ENCODE results near the gene HDAC5.
A peak's percentile ranks its signal among the peaks of the same experiment; 100 is the strongest.
"Not testable (repeated sequence)": the region's sequence is repeated elsewhere in the genome, so short reads cannot be mapped to it uniquely, and the experiment has no call there.

HDAC5 gene

DNA sequence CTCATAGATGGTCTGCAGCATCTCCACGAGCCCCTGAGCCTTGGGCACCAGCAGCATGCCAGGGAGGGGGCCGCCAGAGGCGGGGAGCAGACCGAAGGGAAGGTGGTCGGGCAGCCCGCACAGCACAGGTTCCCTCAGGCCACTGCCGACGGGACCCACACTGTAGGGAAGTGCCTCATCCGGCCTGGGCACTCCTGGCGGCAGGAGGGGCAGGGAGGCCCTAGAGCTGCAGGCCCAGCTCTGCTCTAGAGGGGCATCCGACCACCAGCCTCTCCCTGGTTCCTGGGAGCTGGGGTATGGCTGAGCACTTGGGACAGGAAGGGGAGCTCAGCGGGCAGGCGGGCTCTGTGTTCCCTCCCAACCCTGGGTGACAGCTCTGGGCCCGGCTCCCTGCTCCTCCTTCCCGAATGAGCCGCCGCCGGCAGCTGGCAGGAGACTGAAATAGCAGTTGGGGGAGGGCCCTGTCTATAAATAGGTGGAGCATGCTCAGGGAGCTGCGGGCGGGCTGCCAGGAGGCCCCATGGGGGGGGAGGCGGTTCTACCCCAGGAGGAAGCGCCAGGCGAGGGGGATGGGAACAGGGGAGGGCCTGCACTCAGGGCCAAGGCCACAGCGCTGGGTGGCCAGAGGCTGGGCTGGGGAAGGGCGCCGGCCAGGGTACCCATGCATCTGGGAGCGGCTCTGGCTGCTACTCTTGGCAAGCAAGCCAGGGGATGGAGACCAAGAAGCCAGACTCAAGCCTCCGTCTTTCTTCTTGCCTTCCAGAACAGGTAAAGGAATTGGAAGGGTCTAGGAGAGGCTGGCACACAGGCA, 12.4 kb downstream of the HDAC5 start:
- peak; percentile 45 for DNase-seq (ENCODE audit: low spot score)

DNA sequence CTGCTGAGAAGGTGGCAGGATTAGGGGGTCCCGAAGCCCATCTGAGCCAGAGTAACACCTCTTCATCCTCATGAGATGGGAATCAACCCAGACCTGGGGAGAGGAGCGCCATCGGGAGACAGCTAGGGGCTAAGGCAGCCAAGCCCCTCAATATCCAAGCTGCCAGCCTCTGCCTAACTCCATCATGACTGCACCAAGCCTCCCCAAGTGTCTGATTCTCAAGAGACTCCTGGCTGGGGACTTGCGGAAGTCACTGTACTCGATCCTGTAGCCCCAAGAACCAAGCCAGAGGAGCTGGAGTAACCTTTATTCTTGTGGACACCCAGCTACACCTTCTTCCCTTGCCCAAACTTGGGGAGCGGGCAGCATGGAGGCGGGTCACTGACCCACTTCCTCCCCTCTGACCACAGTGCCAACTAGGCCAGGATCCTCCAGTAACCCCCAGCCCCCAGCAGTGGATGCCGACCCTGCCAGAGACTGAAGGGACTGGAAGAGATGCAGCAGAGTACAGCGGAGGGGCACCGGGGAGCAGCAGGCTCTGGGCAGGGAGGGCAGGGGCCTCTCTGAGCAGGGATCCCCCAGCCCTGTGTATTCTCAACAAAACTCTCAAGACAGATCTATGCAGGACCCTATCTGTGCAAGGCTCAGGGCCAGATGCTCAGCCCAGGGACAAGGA, 13.3 kb downstream of the HDAC5 start:
- DNase-seq (ENCODE audit: low spot score): no peak

DNA sequence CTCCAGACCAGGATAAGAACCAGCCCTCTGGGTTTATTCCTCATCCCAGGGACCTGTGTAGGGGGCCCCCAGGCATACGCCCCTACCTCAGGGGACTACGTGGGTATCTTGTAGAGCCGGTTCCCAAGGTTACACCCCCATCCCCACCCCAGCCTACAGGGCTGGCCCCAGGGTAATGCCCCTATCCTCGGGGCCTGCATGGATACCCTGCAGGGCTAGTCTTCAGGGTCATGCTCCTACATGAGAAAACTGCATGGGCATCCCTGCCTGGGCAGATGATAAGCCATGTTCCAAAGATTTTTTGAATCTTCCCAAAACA, 14.2 kb downstream of the HDAC5 start:
- DNase-seq (ENCODE audit: low spot score): no peak

- DNase-seq (ENCODE audit: low spot score): no peak
Observed at GRCh38 chr17:44108440-44109311, 14.8 kb downstream of the HDAC5 start.

DNA sequence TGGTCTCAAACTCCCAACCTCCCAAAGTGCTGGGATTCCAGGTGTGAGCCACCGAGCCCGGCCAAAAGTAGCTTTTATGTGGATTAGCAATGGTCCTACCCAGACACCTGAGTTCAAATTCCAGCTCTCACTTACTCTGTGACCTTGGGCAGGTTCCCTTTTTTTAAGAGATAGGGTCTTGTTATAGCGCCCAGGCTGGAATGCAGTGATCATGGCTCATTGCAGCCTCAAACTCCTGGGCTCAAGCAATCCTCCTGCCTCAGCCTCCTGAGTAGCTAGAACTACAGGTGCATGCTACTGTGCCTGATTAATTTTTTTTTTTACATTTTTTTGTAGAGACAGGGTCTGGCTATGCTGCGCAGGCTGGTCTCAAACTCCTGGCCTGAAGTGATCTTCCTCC, 16.6 kb downstream of the HDAC5 start:
- no peak for DNase-seq (ENCODE audit: low spot score)

DNA sequence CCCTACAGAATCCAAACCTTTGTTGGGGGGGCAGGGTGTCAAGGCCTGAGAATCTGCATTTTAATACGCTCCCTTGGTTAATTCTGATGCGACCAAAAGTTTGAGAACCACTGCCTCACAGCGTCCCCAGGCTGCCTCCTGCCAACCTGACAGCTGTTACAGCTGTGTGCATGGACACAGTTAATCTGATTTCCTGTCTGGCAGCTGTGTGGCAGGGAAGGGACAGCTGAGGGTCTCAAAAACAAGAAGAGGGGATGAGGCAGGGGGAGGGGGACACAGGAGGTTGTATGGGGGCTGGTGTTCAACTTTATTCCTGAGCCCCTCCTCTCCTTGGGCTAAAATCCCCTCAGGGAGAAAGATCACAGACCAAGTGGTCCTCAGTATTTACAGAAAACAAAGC, 17.5 kb downstream of the HDAC5 start:
- no peak for DNase-seq (ENCODE audit: low spot score)

GRCh38 chr17:44105483-44105882, 18.0 kb downstream of the HDAC5 start:
- DNase-seq (ENCODE audit: low spot score): no peak

- DNase-seq (ENCODE audit: low spot score): no peak
Observed at GRCh38 chr17:44102849-44103622, 20.4 kb downstream of the HDAC5 start.

- DNase-seq (ENCODE audit: low spot score): not testable (repeated sequence)
Observed at GRCh38 chr17:44101858-44102257, 21.6 kb downstream of the HDAC5 start.

- no peak for DNase-seq (ENCODE audit: low spot score)
Observed at GRCh38 chr17:44097110-44097958, 26.1 kb downstream of the HDAC5 start.

GRCh38 chr17:44095647-44096496, 27.6 kb downstream of the HDAC5 start:
- DNase-seq (ENCODE audit: low spot score): no peak

DNA sequence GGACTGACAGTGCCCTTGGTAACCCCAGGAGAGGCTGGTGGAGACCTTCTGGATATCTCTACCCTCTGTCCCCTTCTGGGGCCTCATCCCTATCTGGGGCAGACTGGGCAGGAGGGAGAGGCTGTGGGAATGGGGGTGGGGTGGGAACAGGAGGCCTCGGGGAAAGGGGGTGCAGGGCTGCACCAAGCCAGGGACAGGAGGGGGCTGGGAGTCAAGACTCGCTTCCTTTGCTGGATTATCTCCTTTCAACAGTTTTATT, 28.1 kb downstream of the HDAC5 start:
- DNase-seq (ENCODE audit: low spot score): no peak

- no peak for DNase-seq (ENCODE audit: low spot score)
Observed at GRCh38 chr17:44094701-44095387, 28.6 kb downstream of the HDAC5 start.

DNA sequence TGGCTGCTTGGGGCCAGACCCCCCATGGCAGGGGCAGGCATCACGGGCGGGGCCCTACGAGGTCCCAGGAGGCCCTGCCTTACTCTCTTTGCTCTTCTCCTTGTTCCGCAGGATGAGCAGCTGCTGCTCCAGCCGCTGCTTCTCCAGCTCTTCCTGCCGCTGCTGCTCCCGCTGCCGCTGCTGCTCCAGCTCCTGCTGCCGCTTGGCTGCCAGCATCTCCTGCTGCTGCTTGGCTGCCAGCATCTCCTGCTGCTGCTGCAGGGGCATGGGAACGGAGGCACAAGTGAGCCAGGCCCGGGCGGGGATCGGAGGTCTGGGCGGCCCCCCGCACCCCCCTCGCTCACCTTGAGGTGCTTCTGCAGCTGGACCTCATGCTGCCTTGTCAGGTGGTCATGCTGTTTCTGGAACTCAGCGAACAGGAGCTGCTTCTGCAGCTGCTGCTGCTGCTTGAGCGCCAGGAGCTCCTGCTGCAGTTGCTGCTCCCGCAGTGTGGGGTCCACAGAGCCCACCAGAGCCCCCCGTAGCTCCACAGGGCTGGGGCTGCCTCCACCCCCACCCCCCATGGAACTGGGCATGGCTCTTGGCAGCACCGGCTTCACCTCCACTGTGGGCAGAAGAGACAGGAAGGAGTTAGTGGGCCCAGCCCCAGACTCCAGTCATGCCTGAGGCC, 30.1 kb downstream of the HDAC5 start:
- DNase-seq (ENCODE audit: low spot score): no peak

GRCh38 chr17:44092051-44092450, 31.4 kb downstream of the HDAC5 start:
- DNase-seq (ENCODE audit: low spot score): no peak

DNA sequence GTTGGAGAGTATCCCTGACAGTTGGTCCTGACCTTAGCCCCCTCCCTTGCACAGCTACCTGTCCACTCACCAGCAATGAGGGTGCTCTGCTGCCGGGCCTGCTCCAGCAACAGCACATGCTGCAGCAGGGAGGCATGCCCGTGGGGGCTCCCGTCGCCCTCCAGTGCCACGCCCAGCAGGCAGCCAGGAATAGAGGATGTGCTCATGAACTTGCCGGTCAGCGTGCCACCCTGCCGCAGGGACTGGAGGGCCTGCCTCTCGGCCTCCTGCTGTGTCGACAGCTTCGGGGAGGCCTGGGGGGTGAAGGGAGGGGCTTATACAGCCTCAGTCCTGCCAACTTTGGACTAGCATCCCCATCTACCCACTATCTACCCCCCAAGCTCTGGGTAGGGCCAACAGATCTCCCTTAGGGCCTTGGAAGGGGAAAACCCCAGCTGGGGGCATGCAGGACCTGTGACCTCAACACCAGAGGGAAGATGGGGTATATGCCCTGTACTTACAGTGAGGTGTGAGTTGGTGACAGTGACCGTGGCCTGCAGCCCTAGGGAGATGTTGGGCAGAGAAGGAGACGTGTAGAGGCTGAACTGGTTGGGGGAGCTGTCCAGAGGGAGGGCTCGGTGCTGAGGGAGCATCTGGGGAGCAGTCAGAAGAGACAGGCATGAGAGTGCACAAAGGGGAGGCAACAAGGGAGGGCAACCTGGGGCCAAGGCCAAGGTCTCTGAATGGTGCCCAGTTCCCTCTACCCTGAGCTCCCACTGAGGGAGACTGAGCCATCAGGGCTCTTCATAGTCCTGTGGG, 32.0 kb downstream of the HDAC5 start:
- DNase-seq (ENCODE audit: low spot score): no peak

DNA sequence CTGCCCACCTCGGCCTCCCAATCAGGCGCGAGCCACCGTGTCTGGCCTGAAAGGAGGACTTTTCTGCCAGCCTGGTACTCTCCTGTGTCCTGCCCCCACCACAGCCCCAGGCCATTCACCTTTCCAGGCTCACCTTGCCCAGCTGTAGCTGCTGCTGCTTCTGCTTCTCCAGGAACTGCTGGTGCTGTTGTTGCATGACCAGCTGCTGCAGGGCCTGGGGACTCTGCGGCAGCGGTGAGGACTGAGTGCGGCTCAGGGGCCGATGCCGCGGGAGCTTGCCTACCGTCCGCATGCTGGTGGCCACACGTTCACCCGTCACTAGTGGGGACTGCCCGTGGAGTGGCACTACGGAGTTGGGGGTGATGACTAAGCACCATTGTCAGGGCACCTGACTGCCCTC, 35.2 kb downstream of the HDAC5 start:
- no peak for DNase-seq (ENCODE audit: low spot score)

- no peak for DNase-seq (ENCODE audit: low spot score)
Observed at GRCh38 chr17:44087319-44087718, 36.1 kb downstream of the HDAC5 start.

All from hematopoietic multipotent progenitor cell treated with erythropoietin and hydrocortisone succinate and interleukin-3 and kit ligand, for 17 days (in vitro differentiated cells).